Common myeloid progenitor, CD34-positive (primary cell): ENCODE measurements around the gene MPDZ.

Experiments used
- CTCF ChIA-PET: fragments of 350-600 bp; sonication (Branson Sonifier 250); formaldehyde crosslinking; loops from one replicate; lab custom pipeline; 2021; ENCODE audit warnings: antibody characterized with exemption; lab: Charles Lee
- POLR2A ChIA-PET: fragments of 350-600 bp; sonication (Branson Sonifier 250); formaldehyde crosslinking; loops from one replicate; lab custom pipeline; 2021; ENCODE audit warnings: antibody characterized with exemption; lab: Charles Lee
- DNase-seq, 3 donors: peaks; one replicate each; pipeline versions ENCODE4 v3.0.0 to v3.0.0-alpha.2; 2013
- H3K27ac ChIP-seq, 2 experiments: 1 replicate in 1 of 2; 2 replicates in 1 of 2; pipeline ENCODE4 v1.7.0; 2013; ENCODE audit warnings: inconsistent platforms in 2 of 2, low read length in 2 of 2, mild to moderate bottlenecking in 2 of 2, low read depth in 1 of 2, moderate library complexity in 1 of 2; ENCODE audit not compliant: severe bottlenecking in 2 of 2, insufficient read depth in 1 of 2, poor library complexity in 1 of 2
- H3K27me3 ChIP-seq, 5 experiments: replicated peaks in 2 of 5; 1 replicate in 3 of 5; 2 replicates in 2 of 5; pipeline versions ENCODE4 v1.6.1 to v1.7.0; 2013; ENCODE audit warnings: low read length in 4 of 5, mild to moderate bottlenecking in 2 of 5, moderate library complexity in 2 of 5, inconsistent platforms in 1 of 5; ENCODE audit not compliant: insufficient read depth in 5 of 5, control insufficient read depth in 4 of 5
- H3K36me3 ChIP-seq, 4 experiments: 1 replicate in 2 of 4; 2 replicates in 2 of 4; pipeline versions ENCODE4 v1.6.1 to v1.7.0; 2013; ENCODE audit warnings: low read length in 3 of 4, control low read depth in 1 of 4, mild to moderate bottlenecking in 1 of 4; ENCODE audit not compliant: control insufficient read depth in 4 of 4, insufficient read depth in 4 of 4
- H3K4me1 ChIP-seq, 4 experiments: 1 replicate in 3 of 4; 2 replicates in 1 of 4; pipeline versions ENCODE4 v1.6.1 to v1.7.1; 2013; ENCODE audit warnings: low read length in 3 of 4, mild to moderate bottlenecking in 3 of 4, control low read depth in 1 of 4, inconsistent platforms in 1 of 4, moderate library complexity in 1 of 4; ENCODE audit not compliant: control insufficient read depth in 4 of 4, insufficient read depth in 4 of 4; ENCODE audit errors: control extremely low read depth in 1 of 4
- H3K4me3 ChIP-seq, 7 experiments: 1 replicate in 4 of 7; 2 replicates in 3 of 7; pipeline versions ENCODE4 v1.5.1 to v1.7.0; 2013; ENCODE audit warnings: mild to moderate bottlenecking in 7 of 7, low read length in 6 of 7, moderate library complexity in 6 of 7, inconsistent platforms in 2 of 7, low read depth in 2 of 7, control low read depth in 1 of 7; ENCODE audit not compliant: insufficient read depth in 4 of 7, control insufficient read depth in 1 of 7; ENCODE audit errors: extremely low read depth in 1 of 7
- H3K9me3 ChIP-seq, 5 experiments: 1 replicate in 4 of 5; 2 replicates in 1 of 5; pipeline versions ENCODE4 v1.6.1 to v1.7.1; 2013; ENCODE audit warnings: low read length in 4 of 5, mild to moderate bottlenecking in 2 of 5, inconsistent platforms in 1 of 5, low read depth in 1 of 5, moderate library complexity in 1 of 5; ENCODE audit not compliant: control insufficient read depth in 4 of 5, insufficient read depth in 2 of 5; ENCODE audit errors: control extremely low read depth in 1 of 5
- WGBS: methylation state at CpG from one replicate; pipeline ENCODE4 v1.1.5; 2013; ENCODE audit not compliant: insufficient coverage; 5-methylcytosine and 5-hydroxymethylcytosine counted together

The MPDZ gene

GRCh38 chr9:13141629-13142028 lies 137.9 kb downstream of the MPDZ start:
- H3K27me3 ChIP-seq, result no peaks in the 10 kb centered on the region
- ChIA-PET POLR2A (no interaction called here), CTCF (no interaction called here)
- no CpG with 5 or more reads among the region's 5 CpGs for WGBS
- no peaks in the 10 kb centered on the region for H3K9me3 ChIP-seq
- no peak overlapping the region for H3K4me3 ChIP-seq
- no peak for DNase-seq
- peaks cover 0 to 8% (median 6%) of the 10 kb centered on the region in 4 experiments for H3K36me3 ChIP-seq
- H3K27ac ChIP-seq, result no peak overlapping the region
- no peaks in the 10 kb centered on the region for H3K4me1 ChIP-seq

GRCh38 chr9:13140843-13141592 lies 138.5 kb downstream of the MPDZ start:
- WGBS, result 92% methylated on average over 3 of the region's 5 CpGs
- no peak overlapping the region for H3K27ac ChIP-seq
- POLR2A ChIA-PET, result no interaction called here
- CTCF ChIA-PET, result interaction anchor here (0.6 kb wide), 1 partner anchor 296 kb away, joined by 5 read pairs; no protein-coding TSS in a partner anchor
- no peaks in the 10 kb centered on the region for H3K9me3 ChIP-seq
- DNase-seq, result no peak
- H3K36me3 ChIP-seq, result peaks cover 0 to 7% (median 6%) of the 10 kb centered on the region in 4 experiments
- no peak overlapping the region for H3K4me3 ChIP-seq
- H3K4me1 ChIP-seq, result no peaks in the 10 kb centered on the region
- no peaks in the 10 kb centered on the region for H3K27me3 ChIP-seq

GRCh38 chr9:13139641-13140171 lies 139.8 kb downstream of the MPDZ start:
- H3K27ac ChIP-seq, result no peak overlapping the region
- DNase-seq, result no peak

GRCh38 chr9:13137426-13137825 lies 142.1 kb downstream of the MPDZ start:
- no peaks in the 10 kb centered on the region for H3K4me1 ChIP-seq
- DNase-seq, result no peak
- ChIA-PET CTCF (no interaction called here), POLR2A (no interaction called here)
- H3K36me3 ChIP-seq, result peaks cover 2 to 15% (median 8%) of the 10 kb centered on the region in 4 experiments
- no peak overlapping the region for H3K4me3 ChIP-seq
- H3K9me3 ChIP-seq, result no peaks in the 10 kb centered on the region
- no peak overlapping the region for H3K27ac ChIP-seq
- 100% methylated on average over 1 of the region's 1 CpG for WGBS
- no peaks in the 10 kb centered on the region for H3K27me3 ChIP-seq

More at GRCh38 chr9:13139641-13140171, 139.8 kb downstream of the MPDZ start:
- ChIA-PET CTCF (interaction anchor here (0.8 kb wide), 1 partner anchor 8 kb away, joined by 4 read pairs; no protein-coding TSS in a partner anchor), POLR2A (no interaction called here)
- Histone ChIP-seq H3K36me3 (peaks cover 0 to 13% (median 7%) of the 10 kb centered on the region in 4 experiments), H3K4me1 (no peaks in the 10 kb centered on the region), H3K9me3 (no peaks in the 10 kb centered on the region), H3K4me3 (no peak overlapping the region), H3K27me3 (no peaks in the 10 kb centered on the region)
- 93% methylated on average over 2 of the region's 2 CpGs for WGBS

GRCh38 chr9:13131991-13132390 lies 147.5 kb downstream of the MPDZ start:
- ChIA-PET CTCF (interaction anchor here (0.5 to 1.8 kb wide), 2 partner anchors 8 to 26 kb away, joined by 3 to 4 read pairs; no protein-coding TSS in a partner anchor), POLR2A (no interaction called here)
- Histone ChIP-seq H3K4me3 (no peak overlapping the region), H3K27ac (no peak overlapping the region), H3K27me3 (no peaks in the 10 kb centered on the region), H3K36me3 (peaks cover 0 to 13% (median 3%) of the 10 kb centered on the region in 4 experiments), H3K9me3 (no peaks in the 10 kb centered on the region), H3K4me1 (no peaks in the 10 kb centered on the region)
- no peak for DNase-seq
- no CpG with 5 or more reads among the region's 3 CpGs for WGBS

GRCh38 chr9:13131416-13131815 lies 148.1 kb downstream of the MPDZ start:
- ChIA-PET CTCF (interaction anchor here (1.8 kb wide), 1 partner anchor 8 kb away, joined by 4 read pairs; no protein-coding TSS in a partner anchor), POLR2A (no interaction called here)
- Histone ChIP-seq H3K27me3 (no peaks in the 10 kb centered on the region), H3K36me3 (peaks cover 0 to 11% (median 3%) of the 10 kb centered on the region in 4 experiments), H3K27ac (no peak overlapping the region), H3K4me3 (no peak overlapping the region), H3K4me1 (no peaks in the 10 kb centered on the region), H3K9me3 (no peaks in the 10 kb centered on the region)
- WGBS, result 96% methylated on average over 5 of the region's 6 CpGs
- DNase-seq, result no peak

GRCh38 chr9:13128266-13128860 lies 151.1 kb downstream of the MPDZ start:
- WGBS, result 90% methylated on average over 1 of the region's 1 CpG
- ChIA-PET CTCF (no interaction called here), POLR2A (no interaction called here)

More at GRCh38 chr9:13128266-13128860, 151.1 kb downstream of the MPDZ start:
- Histone ChIP-seq H3K9me3 (no peaks in the 10 kb centered on the region), H3K27ac (no peak overlapping the region), H3K4me1 (no peaks in the 10 kb centered on the region), H3K4me3 (no peak overlapping the region), H3K27me3 (no peaks in the 10 kb centered on the region), H3K36me3 (peaks cover 0 to 3% (median 1%) of the 10 kb centered on the region in 4 experiments)
- DNase-seq, result no peak
